ENCODE measurements around the gene CTNNBIP1.

- TF ChIP-seq, protein P1, sequence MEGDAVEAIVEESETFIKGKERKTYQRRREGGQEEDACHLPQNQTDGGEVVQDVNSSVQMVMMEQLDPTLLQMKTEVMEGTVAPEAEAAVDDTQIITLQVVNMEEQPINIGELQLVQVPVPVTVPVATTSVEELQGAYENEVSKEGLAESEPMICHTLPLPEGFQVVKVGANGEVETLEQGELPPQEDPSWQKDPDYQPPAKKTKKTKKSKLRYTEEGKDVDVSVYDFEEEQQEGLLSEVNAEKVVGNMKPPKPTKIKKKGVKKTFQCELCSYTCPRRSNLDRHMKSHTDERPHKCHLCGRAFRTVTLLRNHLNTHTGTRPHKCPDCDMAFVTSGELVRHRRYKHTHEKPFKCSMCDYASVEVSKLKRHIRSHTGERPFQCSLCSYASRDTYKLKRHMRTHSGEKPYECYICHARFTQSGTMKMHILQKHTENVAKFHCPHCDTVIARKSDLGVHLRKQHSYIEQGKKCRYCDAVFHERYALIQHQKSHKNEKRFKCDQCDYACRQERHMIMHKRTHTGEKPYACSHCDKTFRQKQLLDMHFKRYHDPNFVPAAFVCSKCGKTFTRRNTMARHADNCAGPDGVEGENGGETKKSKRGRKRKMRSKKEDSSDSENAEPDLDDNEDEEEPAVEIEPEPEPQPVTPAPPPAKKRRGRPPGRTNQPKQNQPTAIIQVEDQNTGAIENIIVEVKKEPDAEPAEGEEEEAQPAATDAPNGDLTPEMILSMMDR (IDR thresholded peaks at IDR 0.05), result no peak
- TF ChIP-seq EZH2 (IDR thresholded peaks at IDR 0.05; ENCODE audit: borderline replicate concordance, insufficient read depth, low read depth, low read length, poor library complexity, severe bottlenecking), result no peak
Measured at GRCh38 chr1:9817734-9818133, 92.3 kb downstream of the CTNNBIP1 start.
